SHP77 (cell line): ENCODE results near the gene FGF18.
A peak's percentile ranks its signal among the peaks of the same experiment; 100 is the strongest.
"Not testable (repeated sequence)": the region's sequence is repeated elsewhere in the genome, so short reads cannot be mapped to it uniquely, and the experiment has no call there.

ENCODE experiments used
- DNase-seq, 2 experiments: peaks; one replicate each; lab custom pipeline; 2025; lab: John Stamatoyannopoulos, UW

The FGF18 gene

GRCh38 chr5:171400169-171400568, 19.3 kb upstream of the FGF18 start:
- no peak for DNase-seq

DNA sequence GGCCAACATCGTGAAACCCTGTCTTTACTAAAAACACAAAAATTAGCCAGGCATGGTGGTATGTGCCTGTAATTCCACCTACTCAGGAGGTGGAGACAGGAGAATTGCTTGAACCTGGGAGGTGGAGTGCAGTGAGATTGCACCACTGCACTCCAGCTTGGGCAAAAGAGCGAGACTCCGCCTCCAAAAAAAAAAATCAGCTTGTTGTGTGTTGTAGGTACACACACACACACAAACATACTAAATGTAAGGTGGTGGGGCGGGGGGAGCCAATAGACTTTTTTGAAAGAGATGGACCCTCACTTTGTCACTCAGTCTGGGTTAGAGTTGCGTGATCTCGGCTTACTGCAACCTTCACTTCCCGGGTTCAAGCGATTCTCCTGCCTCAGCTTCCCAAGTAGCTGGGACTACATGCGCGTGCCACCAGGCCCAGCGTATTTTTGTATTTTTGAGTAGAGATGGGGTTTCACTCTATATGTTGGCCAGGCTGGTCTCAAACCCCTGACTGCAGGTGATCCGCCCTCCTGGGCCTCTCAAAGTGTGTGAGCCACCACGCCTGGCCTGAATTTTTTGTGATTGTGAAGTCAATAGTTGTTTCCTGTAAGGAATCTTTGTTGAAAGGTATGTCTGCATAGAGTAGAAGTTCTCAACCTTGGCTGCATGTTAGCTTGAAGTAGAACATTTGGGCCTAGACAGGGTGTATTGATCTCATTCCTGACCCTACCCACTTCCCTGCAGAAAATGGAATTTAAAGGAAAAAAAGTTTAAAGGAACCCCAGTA, 18.1 kb upstream of the FGF18 start:
- no peak for DNase-seq

GRCh38 chr5:171402751-171403150, 16.7 kb upstream of the FGF18 start:
- DNase-seq = not testable (repeated sequence)

- peak in 1 of 2 experiments; percentile 7 for DNase-seq
These were observed 13.8 kb upstream of the FGF18 start for GRCh38 chr5:171405615-171406014.

DNA sequence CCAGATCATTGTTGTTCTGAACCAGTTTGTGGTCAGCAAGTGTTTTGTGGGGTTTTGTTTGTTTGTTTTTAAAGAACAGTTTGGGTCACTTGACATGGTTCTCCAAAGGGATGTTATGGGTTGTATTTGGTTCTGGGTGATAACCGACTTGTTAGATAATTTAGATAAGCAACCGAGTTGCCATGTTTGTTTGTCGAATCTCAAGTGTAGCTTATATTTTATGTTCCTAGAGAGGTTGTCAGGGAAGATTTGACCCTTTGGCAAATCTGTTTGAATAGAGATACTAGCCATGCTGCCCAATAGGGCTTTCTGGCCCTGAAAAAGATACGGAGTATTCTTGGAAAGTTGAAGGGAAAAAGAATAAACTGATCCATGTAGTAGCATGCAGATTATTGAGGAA, 12.2 kb upstream of the FGF18 start:
- DNase-seq = no peak

- no peak for DNase-seq
These were observed 10.0 kb upstream of the FGF18 start for GRCh38 chr5:171409164-171410136.

- no peak for DNase-seq
These were observed 9.3 kb upstream of the FGF18 start for GRCh38 chr5:171410181-171410580.

DNA sequence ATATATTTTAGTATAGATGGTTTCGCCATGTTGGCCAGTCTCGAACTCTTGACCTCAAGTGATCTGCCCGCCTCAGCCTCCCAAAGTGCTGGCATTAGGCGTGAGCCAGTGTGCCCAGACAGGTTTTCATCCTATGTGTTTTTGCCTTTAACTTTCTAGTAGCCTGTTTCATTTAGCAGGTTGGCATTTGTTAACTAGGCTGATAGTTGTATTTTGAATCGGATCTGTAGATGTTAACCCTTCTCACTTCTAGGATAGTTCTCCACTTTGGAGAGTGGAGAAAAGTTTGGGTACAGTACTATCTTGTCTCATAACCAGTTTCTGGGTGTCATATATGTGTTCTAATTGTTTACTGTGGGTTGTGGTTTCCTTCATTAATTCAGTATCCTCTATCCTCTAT, 7.3 kb upstream of the FGF18 start:
- no peak for DNase-seq

DNA sequence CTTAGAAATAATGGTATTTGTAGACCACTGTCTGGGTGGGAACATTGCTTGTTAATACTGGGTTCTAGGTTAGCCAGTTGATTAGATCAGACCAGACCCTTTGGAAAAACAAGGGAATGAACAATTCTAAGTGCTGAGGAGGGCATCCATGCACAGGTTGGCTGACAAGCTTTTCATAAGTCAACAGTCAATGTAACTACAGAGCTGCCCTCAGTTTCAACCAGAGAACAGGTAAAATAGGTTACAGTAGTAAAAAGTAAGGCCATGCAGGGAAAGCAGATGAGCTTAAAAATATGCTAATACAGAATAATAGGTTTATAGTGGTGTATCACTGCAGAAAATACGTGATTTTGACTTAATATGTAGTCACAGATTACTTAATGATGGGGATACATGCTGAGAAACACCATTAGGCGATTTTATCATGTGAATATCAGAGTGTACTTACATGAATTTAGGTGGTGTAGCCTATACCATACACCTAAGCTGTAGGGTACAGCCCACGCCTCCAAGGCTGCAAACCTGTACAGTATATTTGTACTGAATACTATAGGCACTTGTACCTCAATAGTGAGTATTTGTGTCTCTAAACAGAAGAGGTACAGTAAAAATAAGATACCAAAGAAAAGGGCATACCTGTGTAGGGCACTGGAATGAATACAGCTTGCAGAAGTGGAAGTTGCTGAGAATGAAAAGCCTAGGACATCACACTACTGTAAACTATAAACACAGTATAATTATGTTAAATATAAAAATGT, 6.1 kb upstream of the FGF18 start:
- DNase-seq = no peak

DNA sequence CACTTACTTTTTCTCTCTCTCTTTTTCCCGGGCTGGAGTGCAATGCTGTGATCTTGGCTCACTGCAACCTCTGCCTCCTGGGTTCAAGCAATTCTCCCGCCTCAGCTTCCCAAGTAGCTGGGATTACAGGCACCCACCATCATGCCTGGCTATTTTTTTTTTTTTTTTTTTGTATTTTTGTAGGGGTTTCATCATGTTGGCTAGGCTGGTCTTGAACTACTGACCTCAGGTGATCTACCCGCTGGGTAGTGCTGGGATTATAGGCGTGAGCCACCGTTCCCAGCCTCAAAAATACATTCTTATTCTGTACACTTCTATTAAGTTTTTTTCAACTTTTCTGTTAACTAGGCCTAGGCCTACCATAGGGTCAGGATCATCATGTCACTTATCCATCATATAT, 5.5 kb upstream of the FGF18 start:
- DNase-seq = not testable (repeated sequence)

DNA sequence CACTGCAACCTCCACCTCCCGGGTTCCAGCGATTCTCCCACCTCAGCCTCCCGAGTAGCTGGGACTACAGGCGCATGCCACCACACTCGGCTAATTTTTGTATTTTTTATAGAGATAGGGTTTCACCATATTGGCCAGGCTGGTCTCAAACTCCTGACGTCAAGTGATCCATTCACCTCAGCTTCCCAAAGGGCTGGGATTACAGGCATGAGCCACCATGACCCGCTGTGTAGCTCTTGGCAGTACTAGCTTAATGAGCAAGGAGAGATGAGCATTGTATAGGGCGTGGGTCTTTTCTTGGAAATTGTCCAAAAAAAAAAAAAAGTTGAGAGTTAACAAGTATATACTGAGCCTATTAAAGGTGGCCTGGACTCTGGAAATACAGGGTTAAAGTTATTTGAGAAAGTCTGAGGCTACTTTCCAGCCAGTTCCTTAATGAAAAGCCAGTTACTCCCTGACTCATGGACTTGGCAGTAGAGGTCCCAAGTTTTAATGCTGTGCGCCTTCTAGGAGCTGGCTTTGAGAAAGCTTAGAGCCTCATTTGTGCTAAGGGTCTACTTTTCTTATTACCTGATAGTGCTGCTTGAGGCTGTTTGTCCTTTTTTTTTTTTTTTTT, 4.2 kb upstream of the FGF18 start:
- DNase-seq = no peak

GRCh38 chr5:171416160-171417049, 3.0 kb upstream of the FGF18 start:
- DNase-seq = no peak

GRCh38 chr5:171418316-171418981, 998 bp upstream of the FGF18 start:
- DNase-seq = peak in 1 of 2 experiments; percentile 48

DNA sequence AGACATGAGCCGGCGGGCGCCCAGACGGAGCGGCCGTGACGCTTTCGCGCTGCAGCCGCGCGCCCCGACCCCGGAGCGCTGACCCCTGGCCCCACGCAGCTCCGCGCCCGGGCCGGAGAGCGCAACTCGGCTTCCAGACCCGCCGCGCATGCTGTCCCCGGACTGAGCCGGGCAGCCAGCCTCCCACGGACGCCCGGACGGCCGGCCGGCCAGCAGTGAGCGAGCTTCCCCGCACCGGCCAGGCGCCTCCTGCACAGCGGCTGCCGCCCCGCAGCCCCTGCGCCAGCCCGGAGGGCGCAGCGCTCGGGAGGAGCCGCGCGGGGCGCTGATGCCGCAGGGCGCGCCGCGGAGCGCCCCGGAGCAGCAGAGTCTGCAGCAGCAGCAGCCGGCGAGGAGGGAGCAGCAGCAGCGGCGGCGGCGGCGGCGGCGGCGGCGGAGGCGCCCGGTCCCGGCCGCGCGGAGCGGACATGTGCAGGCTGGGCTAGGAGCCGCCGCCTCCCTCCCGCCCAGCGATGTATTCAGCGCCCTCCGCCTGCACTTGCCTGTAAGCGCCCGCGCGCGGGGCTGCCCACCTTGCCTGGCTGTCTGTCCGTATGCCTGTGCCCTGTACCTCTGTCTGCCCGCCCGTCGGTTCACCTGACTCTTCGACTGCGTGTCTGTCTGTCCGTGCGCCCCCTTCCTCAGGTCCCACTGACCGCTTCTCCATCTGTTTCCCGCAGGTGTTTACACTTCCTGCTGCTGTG, 412 bp downstream of the FGF18 start:
- no peak for DNase-seq

DNA sequence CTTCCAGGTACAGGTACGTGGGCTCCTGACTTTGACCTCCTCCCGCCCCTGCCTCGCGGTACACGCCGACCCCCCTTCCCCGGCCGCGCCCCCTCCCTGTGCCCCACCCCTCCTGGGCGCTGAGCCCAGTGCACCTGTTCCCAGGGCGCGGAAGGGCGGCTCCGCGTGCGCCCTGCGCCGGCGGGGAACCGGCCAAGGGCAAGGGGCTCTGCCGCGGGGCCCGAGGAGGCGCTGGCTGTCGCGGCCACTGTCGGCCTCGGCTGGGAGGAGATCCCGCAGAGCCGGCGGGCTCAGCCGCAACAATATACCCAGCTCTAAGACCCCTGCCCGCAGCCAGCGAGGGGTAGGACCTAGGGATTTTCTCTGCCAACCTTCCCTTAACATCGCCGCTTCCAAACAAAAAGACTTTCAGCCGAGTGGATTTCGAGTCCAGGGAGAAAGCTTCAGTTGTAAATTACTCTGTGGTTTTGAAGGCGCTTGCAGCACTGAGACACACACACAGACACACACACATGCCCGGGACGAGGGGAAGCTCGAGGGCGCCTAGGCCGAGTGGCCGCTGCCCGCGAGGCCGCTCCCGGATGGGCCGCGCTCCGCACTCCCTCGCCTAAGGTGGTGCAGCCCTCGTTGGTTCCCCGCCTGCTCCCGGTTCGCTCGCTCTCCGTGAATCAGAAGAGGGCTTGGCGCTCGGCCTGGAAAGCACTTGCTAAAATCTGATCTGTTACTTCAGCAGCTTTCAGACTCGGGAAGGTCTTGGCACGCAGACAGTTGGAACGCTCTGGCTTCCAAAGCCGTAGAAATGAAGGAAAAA, 1.2 kb downstream of the FGF18 start:
- DNase-seq = no peak

- DNase-seq = peak in 1 of 2 experiments; percentile 3
These were observed 2.1 kb downstream of the FGF18 start for GRCh38 chr5:171421331-171422262.

DNA sequence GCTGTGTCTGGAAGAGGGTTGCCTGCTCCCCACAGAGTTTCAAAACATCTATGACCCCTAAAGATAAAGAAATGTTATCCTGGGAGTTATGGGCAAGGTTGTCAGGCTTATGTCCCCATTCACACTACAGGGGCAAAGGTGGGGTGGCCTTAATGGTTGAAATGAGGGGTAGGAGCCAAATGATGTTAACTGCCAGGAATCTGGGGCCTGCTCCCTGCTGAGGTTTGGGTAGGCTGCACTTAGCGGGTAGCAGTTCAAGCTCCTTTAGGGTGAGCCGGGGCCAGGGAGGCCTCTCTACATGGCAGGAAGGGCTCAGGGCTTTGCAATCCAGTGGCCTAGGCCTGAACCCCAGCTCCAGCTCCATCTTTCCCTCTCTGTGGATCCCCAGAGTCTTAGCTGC, 3.0 kb downstream of the FGF18 start:
- no peak for DNase-seq
